Gastroesophageal sphincter (tissue), 3 donors: ENCODE data around the gene GRN.

ENCODE experiments used
- CTCF ChIP-seq, 4 experiments: fragments of 200-600 bp in 2 of 4; fragments of 450-650 bp in 2 of 4; sonication (generic) in 1 of 4; IDR thresholded peaks; one replicate each; pipeline ENCODE4 v1.5.1; 2017 to 2019; ENCODE audit warnings: antibody characterized with exemption in 4 of 4, mild to moderate bottlenecking in 2 of 4, moderate library complexity in 2 of 4
- POLR2AphosphoS5 ChIP-seq: sonication (generic); formaldehyde crosslinking; IDR thresholded peaks from one replicate; pipeline ENCODE4 v1.6.1; 2017; ENCODE audit warnings: antibody characterized with exemption

GRCh38 chr17:44321246-44322120 lies 23.6 kb upstream of the GRN start:
- TF ChIP-seq CTCF (IDR thresholded peaks at IDR 0.05) (no peak), POLR2AphosphoS5 (no peak)
